Endothelial cell of umbilical vein (primary cell): ENCODE results near the gene SUCNR1. TPM values are rescaled to one million over a fixed set of nuclear protein-coding genes. Genes with fewer than 3 reads are reported as not detected.
"Not testable (repeated sequence)": the region's sequence is repeated elsewhere in the genome, so short reads cannot be mapped to it uniquely, and the experiment has no call there.

Source experiments
- BruUV-seq: library from RNA; stranded (reverse); fragments of 400-500 nt; replicated peaks from 2 replicates; lab custom pipeline; 2021; lab: Mats Ljungman, UMichigan
- CTCF ChIA-PET: fragments of 300-600, 350-600 bp; sonication (Branson Sonifier 250); formaldehyde crosslinking; loops from one replicate; lab custom pipeline; 2021; ENCODE audit warnings: antibody characterized with exemption, inconsistent platforms; lab: Charles Lee
- POLR2A ChIA-PET: fragments of 300-600, 350-600 bp; sonication (Branson Sonifier 250); formaldehyde crosslinking; loops from one replicate; lab custom pipeline; 2021; ENCODE audit warnings: antibody characterized with exemption, inconsistent platforms; lab: Charles Lee
- DNase-seq: peaks from one replicate; pipeline ENCODE4 v3.0.0-alpha.2; 2011; ENCODE audit warnings: low read depth, low spot score
- FAIRE-seq: peaks from 2 replicates; lab custom pipeline; 2011; peaks lifted over from hg19 to GRCh38; lab: Jason Lieb, UNC
- H2AFZ ChIP-seq: 2 replicates; pipeline ENCODE4 v1.6.0; 2012; ENCODE audit warnings: low read depth, low read length, control low read depth, inconsistent platforms
- H3K27ac ChIP-seq: 2 replicates; pipeline ENCODE4 v1.5.1; 2011; ENCODE audit warnings: low read depth, mild to moderate bottlenecking, control low read depth, low read length, moderate library complexity; ENCODE audit not compliant: insufficient read depth
- H3K27me3 ChIP-seq, 2 experiments: 2 replicates each; pipeline versions ENCODE4 v1.6.0 to v1.6.1; 2011; ENCODE audit warnings: low read length in 2 of 2, mixed read lengths in 1 of 2; ENCODE audit not compliant: control insufficient read depth in 2 of 2, insufficient read depth in 2 of 2
- H3K36me3 ChIP-seq, 2 experiments: 2 replicates in 1 of 2; 3 replicates in 1 of 2; pipeline ENCODE4 v1.5.1; 2011; ENCODE audit warnings: low read length in 2 of 2, mild to moderate bottlenecking in 1 of 2, moderate library complexity in 1 of 2; ENCODE audit not compliant: control insufficient read depth in 2 of 2, insufficient read depth in 2 of 2; ENCODE audit errors: extremely low read depth in 1 of 2
- H3K4me1 ChIP-seq: 3 replicates; pipeline ENCODE4 v1.5.1; 2011; ENCODE audit warnings: mild to moderate bottlenecking, low read length; ENCODE audit not compliant: control insufficient read depth, insufficient read depth; ENCODE audit errors: extremely low read depth
- H3K4me2 ChIP-seq: 2 replicates; pipeline ENCODE4 v1.6.1; 2011; ENCODE audit warnings: low read length, control low read depth, mixed read lengths; ENCODE audit not compliant: insufficient read depth
- H3K4me3 ChIP-seq, 3 experiments: fragments of 200-600 bp in 1 of 3; sonication (generic), shearing (Covaris generic) in 1 of 3; replicated peaks in 1 of 3; 2 replicates each; pipeline ENCODE4 v1.5.1; 2011 to 2016; ENCODE audit warnings: control low read depth in 3 of 3, low read length in 3 of 3, mild to moderate bottlenecking in 2 of 3, inconsistent platforms in 1 of 3, low read depth in 1 of 3, moderate library complexity in 1 of 3; ENCODE audit not compliant: insufficient read depth in 1 of 3
- H3K79me2 ChIP-seq: 2 replicates; pipeline ENCODE4 v1.6.0; 2012; ENCODE audit warnings: low read length, inconsistent platforms; ENCODE audit not compliant: control insufficient read depth, insufficient read depth
- H3K9ac ChIP-seq: replicated peaks from 2 replicates; pipeline ENCODE3; 2011; ENCODE audit warnings: low read length, control low read depth; ENCODE audit not compliant: insufficient read depth; ENCODE audit errors: extremely low read depth
- H3K9me1 ChIP-seq: replicated peaks from 3 replicates; pipeline ENCODE4 v1.6.0; 2011; ENCODE audit warnings: mild to moderate bottlenecking, low read length; ENCODE audit not compliant: control insufficient read depth, insufficient read depth; ENCODE audit errors: extremely low read depth
- H3K9me3 ChIP-seq: replicated peaks from 2 replicates; pipeline ENCODE4 v1.5.1; 2012; ENCODE audit warnings: low read length, inconsistent platforms; ENCODE audit not compliant: control insufficient read depth, insufficient read depth
- H4K20me1 ChIP-seq: replicated peaks from 2 replicates; pipeline ENCODE3; 2011; ENCODE audit warnings: mild to moderate bottlenecking, low read length; ENCODE audit not compliant: control insufficient read depth, insufficient read depth; ENCODE audit errors: extremely low read depth
- CTCF ChIP-seq, 2 donors: IDR thresholded peaks; 1 replicate in 1 of 2; 2 replicates in 1 of 2; pipeline ENCODE4 v1.5.1; 2011; ENCODE audit warnings: low read length in 2 of 2, mild to moderate bottlenecking in 2 of 2, moderate library complexity in 2 of 2, control low read depth in 1 of 2, inconsistent platforms in 1 of 2, low read depth in 1 of 2; ENCODE audit not compliant: insufficient read depth in 1 of 2; ENCODE audit errors: extremely low read depth in 1 of 2
- EZH2 ChIP-seq: IDR thresholded peaks from 2 replicates; pipeline ENCODE4 v1.6.1; 2012; ENCODE audit warnings: borderline replicate concordance, low read depth, mild to moderate bottlenecking, moderate library complexity, low read length, inconsistent platforms; ENCODE audit not compliant: severe bottlenecking
- FOS ChIP-seq: IDR thresholded peaks from 2 replicates; pipeline ENCODE4 v1.6.1; 2011; ENCODE audit warnings: mild to moderate bottlenecking, low read length, moderate library complexity, borderline replicate concordance; ENCODE audit not compliant: insufficient read depth
- GATA2 ChIP-seq: IDR thresholded peaks from 2 replicates; pipeline ENCODE4 v1.7.0; 2011; ENCODE audit warnings: low read depth, mild to moderate bottlenecking, moderate library complexity, mixed read lengths, low read length; ENCODE audit not compliant: insufficient read length, insufficient read depth
- JUN ChIP-seq: IDR thresholded peaks from 2 replicates; pipeline ENCODE4 v1.6.1; 2011; ENCODE audit warnings: borderline replicate concordance, low read depth; ENCODE audit not compliant: insufficient read length, insufficient read depth
- MAX ChIP-seq: IDR thresholded peaks from 2 replicates; pipeline ENCODE4 v1.6.1; 2011; ENCODE audit not compliant: insufficient read depth, insufficient read length
- MYC ChIP-seq: IDR thresholded peaks from one replicate; pipeline ENCODE4 v1.6.1; 2011; ENCODE audit warnings: mild to moderate bottlenecking, low read depth, low read length
- POLR2A ChIP-seq: IDR thresholded peaks from 2 replicates; pipeline ENCODE4 v1.6.1; 2012; ENCODE audit warnings: low read depth, mild to moderate bottlenecking, control low read depth, low read length
- POLR2AphosphoS5 ChIP-seq: IDR thresholded peaks from 2 replicates; pipeline ENCODE4 v1.6.1; 2012; ENCODE audit warnings: low read depth, mild to moderate bottlenecking, control low read depth, low read length, moderate library complexity; ENCODE audit not compliant: insufficient read depth
- dilution Hi-C: fragments of 300-500 bp; cut with MboI; formaldehyde crosslinking; loops from one replicate; pipeline ENCODE4 v1.15.0; 2019; ENCODE audit warnings: low sequenced_read_pairs; ENCODE audit not compliant: extremely low pct_ligation_motif_present
- intact Hi-C: fragments of 100-400 bp; cut with micrococcal nuclease; formaldehyde crosslinking; loops from one replicate; pipeline ENCODE4 v1.10.0; 2022
- polyA plus RNA-seq, 4 experiments: library from polyadenylated mRNA; depleted of rRNA in 3 of 4; stranded (reverse) in 3 of 4; unstranded in 1 of 4; fragments of >200 nt; gene quantifications; 2 replicates each; pipeline versions ENCODE4 v1.2.1 to v1.2.3, GENCODE V29; 2011 to 2012; ENCODE audit warnings: missing spikeins in 1 of 4
- total RNA-seq: library from RNA; stranded (reverse); gene quantifications from 2 replicates; pipeline ENCODE4 v1.2.3, GENCODE V29; 2021

Gene SUCNR1
- total and polyA plus RNA-seq, 2 donors (not counting 3 experiments of a cell fraction or from before 2014, with no cell fraction given), result not detected

GRCh38 chr3:151927915-151928525, 54.6 kb downstream of the SUCNR1 start:
- intact Hi-C loops, result loop anchor here (10.0 kb wide), 1 partner anchor 517 kb away; no protein-coding TSS in a partner anchor
- H3K36me3 ChIP-seq, FAIRE-seq, H3K27me3 ChIP-seq, H3K4me2 ChIP-seq, H3K9me3 ChIP-seq, DNase-seq, H4K20me1 ChIP-seq, POLR2A ChIA-PET, dilution Hi-C loops, H3K4me3 ChIP-seq, H3K79me2 ChIP-seq, H3K9me1 ChIP-seq, H3K27ac ChIP-seq, BruUV-seq, H3K9ac ChIP-seq, H2AFZ ChIP-seq: not testable (repeated sequence)
- H3K4me1 ChIP-seq, result peaks cover 40% of the 10 kb centered on the region
- CTCF ChIA-PET, result interaction anchor here (0.9 kb wide), 1 partner anchor 647 kb away, joined by 4 read pairs; no protein-coding TSS in a partner anchor

DNA sequence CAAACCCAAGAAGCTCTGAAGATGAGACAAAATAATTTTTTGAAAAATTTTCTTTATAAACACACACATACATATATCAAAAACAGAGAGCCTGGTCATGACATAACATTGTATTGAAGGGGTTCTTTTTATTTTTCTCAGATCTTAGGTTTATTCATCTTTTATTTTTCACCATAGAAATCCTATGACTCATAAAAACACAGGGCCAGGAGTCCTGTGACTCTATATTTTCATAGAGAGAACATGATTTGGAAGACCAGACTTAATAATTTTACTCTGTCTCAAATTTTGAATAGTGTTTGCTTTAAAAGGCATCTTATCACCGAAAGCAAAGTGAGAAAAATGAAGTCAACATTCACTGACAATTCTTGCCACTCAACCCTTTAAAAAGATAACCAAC, 57.7 kb downstream of the SUCNR1 start:
- FAIRE-seq (no peak), DNase-seq (peak; percentile 59)
- dilution Hi-C loops, result no loop called here
- no peaks in the 10 kb centered on the region for H3K9me1 ChIP-seq
- no peaks in the 10 kb centered on the region for H3K9me3 ChIP-seq
- no peak overlapping the region for H3K9ac ChIP-seq
- CTCF ChIA-PET, result interaction anchor here (0.9 to 1.3 kb wide), 2 partner anchors 12 to 23 kb away, joined by 3 read pairs; no protein-coding TSS in a partner anchor
- H4K20me1 ChIP-seq, result no peaks in the 10 kb centered on the region
- H3K36me3 ChIP-seq, result no peaks in the 10 kb centered on the region
- POLR2A ChIA-PET, result no interaction called here
- TF ChIP-seq EZH2 (no peak), MYC (no peak), GATA2 (no peak), FOS (peak; percentile 46), POLR2AphosphoS5 (no peak), JUN (peak; percentile 36), POLR2A (no peak), MAX (no peak), CTCF (IDR thresholded peaks at IDR 0.05; ENCODE audit: extremely low read depth in 1 of 2, insufficient read depth in 1 of 2, low read depth in 1 of 2, low read length in 2 of 2) (no peak)
- H3K27me3 ChIP-seq, result no peaks in the 10 kb centered on the region
- no peak overlapping the region for H3K27ac ChIP-seq
- no peak overlapping the region for H3K4me3 ChIP-seq
- H3K4me2 ChIP-seq, result no peak overlapping the region
- intact Hi-C loops, result no loop called here
- no peak overlapping the region for H2AFZ ChIP-seq
- no peaks in the 10 kb centered on the region for H3K79me2 ChIP-seq
- H3K4me1 ChIP-seq, result peaks cover 12% of the 10 kb centered on the region
- BruUV-seq, result no TSS peak
